Right hindlimb (tissue), 1 donor: ENCODE results near the gene SEMA3F.

Source experiments
- DNase-seq: peaks from one replicate; pipeline ENCODE4 v3.0.0-alpha.2; 2018

Gene SEMA3F

DNA sequence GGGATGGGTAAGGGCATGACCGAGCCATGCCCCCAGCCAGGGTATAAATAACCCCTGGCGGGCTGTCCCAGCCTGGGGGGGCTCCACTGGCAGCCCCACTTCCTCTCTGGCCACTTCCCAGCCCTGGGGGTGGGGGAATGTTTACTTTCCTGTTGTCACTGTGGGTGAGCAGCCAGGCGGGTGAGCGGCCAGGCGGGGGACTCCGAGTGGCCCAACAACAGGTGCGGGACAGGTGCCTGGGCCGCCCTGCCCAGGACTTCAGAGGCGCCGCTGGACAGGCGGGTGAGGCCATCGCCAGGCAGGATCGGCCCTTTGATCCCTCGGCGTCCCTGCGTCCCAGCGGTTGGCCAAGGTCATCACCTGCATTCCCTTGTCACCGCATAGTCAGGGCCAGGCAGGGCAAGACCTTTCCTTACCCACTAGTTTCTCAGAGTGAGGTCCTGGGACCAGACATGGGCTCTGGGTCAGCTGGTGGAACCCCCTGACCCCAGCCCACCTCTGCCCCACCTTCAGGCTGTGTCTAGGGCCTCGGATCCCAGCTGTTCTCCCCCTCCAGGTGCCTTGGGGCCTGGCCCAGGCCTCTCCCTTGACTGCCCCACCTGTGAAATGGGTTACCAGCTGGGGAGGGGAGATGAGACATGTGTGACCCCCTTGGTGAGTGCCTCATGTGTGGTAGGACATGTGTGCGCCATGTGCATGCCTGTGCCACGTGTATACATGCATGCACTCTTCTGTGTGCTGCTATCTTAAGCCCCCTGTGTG lies 16.6 kb downstream of the SEMA3F start:
- DNase-seq: no peak

DNA sequence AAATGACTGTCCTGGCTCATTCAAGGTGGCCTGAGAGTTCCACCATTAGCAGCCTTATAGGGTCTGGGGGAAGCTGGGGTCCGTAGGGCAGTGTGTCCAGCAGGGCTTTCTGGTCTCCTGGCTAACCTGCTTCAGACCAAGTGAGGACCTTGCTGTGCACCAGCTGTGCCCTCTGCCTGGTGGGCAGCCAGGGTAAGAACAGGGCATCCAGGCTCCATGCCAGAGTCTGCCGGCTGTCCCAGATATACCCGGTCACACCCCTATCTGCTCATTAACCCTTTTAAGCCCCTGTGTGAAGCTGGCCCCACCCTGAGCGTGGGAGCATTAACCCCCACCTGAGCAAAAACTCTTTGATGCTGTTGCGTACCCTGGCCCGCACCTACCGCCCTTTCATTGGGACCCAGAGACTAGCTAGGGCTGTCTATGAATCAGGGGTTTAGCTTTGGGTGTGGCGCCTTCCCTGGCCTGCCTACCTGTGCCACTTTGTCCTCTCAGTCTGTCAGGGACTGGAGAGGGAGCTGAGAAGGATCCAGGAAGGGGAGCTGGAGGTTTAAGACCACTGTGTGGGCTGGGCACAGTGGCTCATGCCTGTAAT lies 17.6 kb downstream of the SEMA3F start:
- no peak for DNase-seq

DNA sequence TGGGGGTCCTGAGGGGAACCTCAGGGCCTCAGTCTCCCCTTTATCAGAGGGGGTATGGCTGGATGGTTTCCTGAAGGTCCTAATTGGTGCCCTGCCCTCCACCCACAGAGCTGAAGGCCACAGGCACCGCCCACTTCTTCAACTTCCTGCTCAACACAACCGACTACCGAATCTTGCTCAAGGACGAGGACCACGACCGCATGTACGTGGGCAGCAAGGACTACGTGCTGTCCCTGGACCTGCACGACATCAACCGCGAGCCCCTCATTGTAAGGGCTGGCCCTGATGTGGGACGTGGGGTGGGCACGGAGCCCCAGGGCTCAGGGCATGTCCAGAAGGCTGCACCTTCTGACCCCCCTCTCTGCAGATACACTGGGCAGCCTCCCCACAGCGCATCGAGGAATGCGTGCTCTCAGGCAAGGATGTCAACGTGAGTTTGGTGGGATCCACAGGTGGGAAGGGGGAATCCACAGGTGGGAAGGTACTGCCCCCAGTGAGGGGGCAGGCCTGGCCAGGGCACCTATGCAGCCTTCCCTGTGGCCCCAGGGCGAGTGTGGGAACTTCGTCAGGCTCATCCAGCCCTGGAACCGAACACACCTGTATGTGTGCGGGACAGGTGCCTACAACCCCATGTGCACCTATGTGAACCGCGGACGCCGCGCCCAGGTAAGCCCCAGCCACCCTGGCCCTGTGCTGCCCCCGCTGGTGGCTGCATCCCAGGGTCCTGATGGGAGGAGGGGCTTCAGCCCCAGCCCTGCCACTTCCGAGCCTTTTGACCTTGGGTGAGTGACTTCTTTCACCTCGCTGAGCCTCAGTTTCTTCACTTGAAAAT lies 18.8 kb downstream of the SEMA3F start:
- peak; percentile 14 for DNase-seq

DNA sequence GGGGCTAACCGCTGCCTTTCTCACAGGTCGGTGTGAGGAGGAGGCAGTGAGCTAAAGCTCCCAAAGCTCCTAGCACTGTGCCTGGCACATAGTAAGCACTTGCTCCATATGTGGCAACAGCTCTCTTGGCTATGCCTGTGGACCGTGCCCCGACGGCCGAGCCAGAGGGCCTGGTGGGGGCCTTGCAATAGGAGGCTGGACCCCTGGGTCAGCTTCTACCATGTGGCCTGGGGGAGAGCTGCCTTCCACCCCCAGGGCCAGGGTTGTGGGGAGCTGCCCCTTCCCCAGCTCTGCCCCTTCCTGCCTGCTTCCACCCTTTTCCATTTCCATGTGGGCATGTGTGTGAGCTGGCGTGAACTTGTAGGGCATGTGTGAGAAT lies 19.4 kb downstream of the SEMA3F start:
- DNase-seq: no peak

DNA sequence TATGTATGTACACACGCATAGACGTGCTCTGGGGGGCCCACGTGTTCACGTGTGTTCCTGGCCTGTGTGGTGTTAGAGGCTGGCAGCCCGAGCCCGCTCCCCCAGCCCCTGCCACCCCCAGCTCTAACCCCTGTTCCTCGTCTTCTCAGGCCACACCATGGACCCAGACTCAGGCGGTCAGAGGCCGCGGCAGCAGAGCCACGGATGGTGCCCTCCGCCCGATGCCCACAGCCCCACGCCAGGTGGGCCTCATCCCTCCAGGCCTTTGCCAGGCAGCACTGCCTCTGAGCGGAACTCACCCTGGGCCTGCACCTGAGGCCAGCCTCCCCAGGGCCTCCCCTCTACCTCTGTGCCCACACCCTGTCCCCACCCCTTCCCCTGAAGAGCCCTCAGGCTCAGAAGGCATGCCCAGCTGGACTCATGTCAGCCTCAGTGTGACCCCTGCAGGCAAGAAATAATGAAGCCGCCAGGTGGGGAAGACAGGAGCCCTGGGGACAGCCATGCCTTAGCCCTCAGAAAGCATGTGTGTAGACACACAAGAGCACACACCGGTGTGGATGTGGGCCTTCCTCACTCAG lies 19.9 kb downstream of the SEMA3F start:
- DNase-seq: no peak

DNA sequence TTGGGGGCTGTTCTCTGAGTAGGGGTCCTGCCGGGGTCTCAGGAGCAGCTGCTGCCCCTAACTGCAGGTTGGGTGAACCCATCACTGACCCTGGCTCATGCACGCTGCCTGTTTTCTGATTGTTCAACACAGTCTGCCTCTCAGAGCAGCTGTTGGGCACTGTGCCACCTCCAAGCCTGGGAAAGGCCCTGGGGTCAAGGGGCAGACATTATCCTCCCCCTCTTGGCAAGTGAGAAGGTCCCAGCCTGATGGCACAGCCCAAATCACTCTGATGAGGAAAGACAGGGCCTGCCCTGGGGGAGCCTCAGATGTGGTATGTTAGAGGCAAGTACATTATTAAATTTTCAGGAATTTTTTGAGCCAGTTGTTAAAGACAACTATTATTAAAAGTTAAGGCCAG lies 22.2 kb downstream of the SEMA3F start:
- DNase-seq: peak; percentile 31

DNA sequence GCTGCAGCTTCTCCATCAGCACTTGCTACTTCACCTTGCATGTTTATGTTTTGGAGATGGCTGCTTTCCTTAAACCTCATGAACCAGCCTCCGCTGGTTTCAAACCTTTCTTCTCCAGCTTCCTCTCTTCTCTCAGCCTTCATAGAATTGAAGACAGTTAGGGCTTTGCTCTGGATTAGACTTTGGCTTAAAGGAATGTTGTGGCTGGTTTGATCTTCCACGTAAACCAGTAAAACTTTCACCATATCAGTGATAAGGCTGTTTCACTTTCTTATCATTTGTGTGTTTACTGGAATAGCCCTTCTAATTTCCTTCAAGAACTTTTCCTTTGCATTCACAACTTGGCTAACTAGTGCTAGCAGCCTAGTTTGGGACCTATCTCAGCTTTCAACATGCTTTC lies 24.6 kb downstream of the SEMA3F start:
- no peak for DNase-seq

DNA sequence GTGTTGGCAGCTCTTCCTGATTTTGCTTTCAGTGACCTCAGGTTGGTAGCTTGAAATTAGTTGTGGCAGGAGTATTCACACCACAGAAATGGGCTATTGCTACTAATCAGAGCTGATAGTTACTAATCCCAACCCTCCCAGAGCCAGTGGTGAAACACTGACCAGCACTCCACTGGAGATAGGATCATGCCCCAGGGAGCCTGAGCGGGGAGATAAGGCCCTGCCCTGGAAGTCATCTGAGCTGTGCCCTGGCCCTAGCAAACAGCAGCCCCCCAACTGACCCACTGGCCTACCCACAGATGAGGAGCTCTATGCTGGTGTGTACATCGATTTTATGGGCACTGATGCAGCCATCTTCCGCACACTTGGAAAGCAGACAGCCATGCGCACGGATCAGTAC lies 26.9 kb downstream of the SEMA3F start:
- DNase-seq: no peak

DNA sequence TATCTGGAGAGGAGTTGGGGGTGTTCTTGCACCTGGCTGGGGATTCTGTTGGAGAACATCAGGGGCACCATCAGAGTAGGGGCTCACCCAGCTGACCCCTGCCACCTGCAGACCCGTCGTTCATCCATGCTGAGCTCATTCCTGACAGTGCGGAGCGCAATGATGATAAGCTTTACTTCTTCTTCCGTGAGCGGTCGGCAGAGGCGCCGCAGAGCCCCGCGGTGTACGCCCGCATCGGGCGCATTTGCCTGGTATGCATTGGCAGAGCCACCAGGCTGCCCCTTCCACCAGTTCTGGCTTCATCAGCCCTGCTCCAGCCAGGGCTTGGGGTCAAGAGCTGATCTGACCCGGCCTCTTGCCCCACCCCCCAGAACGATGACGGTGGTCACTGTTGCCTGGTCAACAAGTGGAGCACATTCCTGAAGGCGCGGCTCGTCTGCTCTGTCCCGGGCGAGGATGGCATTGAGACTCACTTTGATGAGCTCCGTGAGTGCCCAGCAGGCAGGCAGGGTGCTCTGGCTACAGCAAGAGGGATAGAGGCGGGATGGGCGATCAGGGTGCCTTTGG lies 27.5 kb downstream of the SEMA3F start:
- DNase-seq: peak; percentile 24

DNA sequence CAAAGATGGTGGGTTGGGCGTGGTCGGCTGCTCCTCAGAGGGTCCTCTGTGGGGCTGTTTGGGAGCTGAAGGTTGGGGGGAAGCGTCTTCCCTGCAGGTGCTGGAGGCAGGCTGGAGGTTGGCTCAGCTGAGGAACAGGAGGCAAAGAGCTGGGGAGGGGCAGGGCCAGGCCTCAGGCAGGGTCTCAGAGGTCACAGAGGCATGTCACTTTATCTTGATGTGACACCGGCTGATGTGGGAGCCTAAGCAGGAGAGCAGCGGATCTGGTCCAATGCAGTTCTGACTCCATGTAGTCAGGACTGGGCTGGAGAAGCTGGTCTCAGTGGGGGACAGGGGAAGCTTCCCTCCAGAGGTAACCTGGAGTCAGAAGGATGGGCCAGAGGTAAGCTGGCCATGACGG lies 28.6 kb downstream of the SEMA3F start:
- no peak for DNase-seq

DNA sequence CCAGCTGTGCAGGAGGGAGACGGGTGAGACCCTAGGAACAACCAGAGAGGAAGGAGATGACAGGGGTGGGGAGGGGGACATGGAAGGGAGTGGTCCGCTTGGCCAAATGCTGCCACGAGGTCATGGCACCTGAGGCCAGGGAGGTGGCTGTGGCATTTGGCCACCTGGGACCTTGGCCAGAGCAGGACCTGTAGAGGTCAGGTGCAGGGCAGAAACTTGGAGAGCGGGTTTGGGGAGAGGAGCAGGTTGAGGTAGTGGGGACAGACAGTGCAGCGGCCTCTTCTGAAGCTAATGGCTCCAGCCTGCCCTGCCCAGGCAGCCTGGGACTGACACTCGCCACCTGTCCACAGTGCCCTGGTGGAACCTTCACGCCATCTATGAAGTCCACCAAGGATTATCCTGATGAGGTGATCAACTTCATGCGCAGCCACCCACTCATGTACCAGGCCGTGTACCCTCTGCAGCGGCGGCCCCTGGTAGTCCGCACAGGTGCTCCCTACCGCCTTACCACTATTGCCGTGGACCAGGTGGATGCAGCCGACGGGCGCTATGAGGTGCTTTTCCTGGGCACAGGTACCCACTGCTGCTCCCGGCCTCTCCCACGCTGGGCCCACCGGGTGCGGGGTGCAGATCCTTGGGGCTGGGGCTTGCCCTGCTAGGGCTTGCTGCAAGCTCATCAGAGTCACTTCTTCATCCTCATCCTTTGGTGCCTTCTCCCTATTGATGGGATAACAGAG lies 29.3 kb downstream of the SEMA3F start:
- DNase-seq: peak; percentile 15

DNA sequence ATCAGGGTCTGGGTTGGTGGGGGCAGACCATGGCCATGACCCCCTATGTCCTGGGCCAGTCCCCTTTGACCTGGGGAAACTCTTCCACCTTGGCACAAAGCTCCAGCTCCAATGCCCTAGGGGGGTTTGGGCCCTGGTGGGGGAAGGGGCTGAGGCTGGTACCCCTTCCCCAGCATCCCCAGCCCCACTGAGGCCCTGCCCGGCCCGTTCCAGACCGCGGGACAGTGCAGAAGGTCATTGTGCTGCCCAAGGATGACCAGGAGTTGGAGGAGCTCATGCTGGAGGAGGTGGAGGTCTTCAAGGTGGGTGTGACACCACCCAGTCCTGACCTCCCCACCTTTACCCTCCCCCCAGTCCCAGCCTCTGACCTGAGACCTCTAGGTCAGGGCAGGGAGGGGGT lies 30.1 kb downstream of the SEMA3F start:
- DNase-seq: peak; percentile 16

DNA sequence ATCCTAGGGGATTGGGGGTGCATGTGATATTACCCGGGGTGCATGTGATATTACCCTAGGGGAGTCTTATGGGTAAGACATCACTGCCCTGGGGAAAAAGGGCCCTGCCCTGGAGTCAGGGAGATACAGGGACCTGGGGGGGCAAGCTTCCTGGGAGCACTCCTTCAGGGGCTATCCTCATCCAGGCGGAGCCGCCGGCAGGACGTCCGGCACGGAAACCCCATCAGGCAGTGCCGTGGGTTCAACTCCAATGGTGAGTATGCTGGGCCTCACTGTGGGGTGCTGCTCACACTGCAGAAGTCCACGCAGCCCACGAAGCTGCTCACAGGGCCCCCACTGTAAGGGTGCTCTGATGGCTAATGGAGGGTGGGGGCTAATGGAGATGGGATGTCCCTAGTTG lies 31.0 kb downstream of the SEMA3F start:
- peak; percentile 14 for DNase-seq

DNA sequence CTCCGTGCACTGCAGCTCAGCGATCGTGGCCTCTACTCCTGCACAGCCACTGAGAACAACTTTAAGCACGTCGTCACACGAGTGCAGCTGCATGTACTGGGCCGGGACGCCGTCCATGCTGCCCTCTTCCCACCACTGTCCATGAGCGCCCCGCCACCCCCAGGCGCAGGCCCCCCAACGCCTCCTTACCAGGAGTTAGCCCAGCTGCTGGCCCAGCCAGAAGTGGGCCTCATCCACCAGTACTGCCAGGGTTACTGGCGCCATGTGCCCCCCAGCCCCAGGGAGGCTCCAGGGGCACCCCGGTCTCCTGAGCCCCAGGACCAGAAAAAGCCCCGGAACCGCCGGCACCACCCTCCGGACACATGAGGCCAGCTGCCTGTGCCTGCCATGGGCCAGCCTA lies 32.6 kb downstream of the SEMA3F start:
- DNase-seq: peak; percentile 6

DNA sequence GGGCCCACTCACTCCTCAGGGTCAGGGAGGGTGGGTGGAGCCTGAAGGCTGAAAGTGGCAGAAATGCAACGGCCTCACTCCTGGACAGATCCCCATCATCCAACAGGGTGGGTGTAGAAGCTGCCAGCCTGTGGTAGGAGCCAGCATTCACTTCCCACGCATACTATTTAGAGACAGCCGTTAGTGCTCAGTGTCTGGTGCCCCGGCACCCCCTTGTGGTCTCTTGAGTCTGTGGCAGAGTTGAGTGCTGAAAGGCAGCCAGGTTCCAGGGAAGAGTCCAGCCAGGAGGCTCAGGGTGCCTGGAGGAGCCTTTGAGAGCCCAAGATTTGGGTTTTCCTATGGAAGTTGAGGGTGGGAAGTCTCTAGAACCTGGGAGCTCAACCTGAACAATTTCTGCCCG lies 34.1 kb downstream of the SEMA3F start:
- peak; percentile 88 for DNase-seq

DNA sequence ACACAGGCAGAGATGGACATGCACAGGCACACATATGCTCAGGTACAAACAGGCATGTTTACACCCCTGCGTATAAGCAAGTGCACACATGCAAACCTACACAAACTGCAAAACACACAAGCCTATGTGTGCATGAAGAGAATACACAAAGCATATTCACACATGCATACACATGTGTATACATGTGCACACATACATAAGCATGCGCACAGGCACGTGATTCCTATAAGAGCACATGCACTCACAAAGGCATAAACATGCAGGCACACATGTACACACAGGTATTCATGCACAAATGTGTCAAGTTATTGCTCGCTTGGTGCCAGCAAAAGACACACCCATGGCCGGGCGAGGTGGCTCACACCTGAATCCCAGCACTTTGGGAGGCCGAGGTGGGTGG lies 34.9 kb downstream of the SEMA3F start:
- DNase-seq: peak; percentile 14

DNA sequence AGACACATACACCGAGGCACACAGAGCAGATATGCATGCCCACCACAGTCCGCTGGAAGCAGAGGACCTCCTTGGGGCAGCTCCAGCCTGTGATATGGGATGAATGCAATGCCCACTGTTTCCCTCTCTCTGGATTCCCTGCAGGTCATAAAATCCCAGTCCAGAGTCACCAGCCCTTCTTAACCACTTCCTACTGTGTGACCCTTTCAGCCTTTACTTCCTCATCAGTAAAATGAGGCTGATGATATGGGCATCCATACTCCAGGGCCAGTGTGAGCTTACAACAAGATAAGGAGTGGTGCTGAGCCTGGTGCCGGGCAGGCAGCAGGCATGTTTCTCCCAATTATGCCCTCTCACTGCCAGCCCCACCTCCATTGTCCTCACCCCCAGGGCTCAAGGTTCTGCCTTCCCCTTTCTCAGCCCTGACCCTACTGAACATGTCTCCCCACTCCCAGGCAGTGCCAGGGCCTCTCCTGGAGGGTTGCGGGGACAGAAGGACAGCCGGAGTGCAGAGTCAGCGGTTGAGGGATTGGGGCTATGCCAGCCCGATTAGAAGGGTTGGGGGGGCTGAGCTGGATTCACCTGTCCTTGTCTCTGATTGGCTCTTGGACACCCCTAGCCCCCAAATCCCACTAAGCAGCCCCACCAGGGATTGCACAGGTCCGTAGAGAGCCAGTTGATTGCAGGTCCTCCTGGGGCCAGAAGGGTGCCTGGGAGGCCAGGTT lies 36.0 kb downstream of the SEMA3F start, which contains the start of gene GNAT1:
Gene GNAT1 (plus strand): TSS at position 675 of the 725 bp plus-strand sequence. CDS start 116 bp downstream, outside the sequence.
- DNase-seq: peak; percentile 32

DNA sequence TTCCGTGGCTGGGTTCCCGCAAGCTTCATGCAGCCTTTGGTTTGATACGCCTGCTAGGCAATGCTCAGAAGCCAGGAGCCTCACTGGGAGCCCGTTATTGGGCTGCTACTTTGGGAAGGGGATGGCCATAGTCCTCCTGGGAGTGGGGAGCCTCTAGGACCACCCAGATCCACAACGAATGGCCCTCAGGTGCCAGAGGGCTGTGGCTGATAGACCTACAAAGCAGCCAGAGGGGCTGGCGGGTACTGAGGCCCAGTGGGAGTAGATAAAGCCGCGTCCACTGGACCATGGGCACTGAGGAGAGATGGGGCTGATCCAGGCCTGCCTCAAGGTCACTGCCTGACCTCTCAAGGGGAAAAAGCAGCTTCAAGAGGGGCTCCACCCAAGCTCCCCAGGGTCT lies 37.0 kb downstream of the SEMA3F start:
- DNase-seq: no peak

DNA sequence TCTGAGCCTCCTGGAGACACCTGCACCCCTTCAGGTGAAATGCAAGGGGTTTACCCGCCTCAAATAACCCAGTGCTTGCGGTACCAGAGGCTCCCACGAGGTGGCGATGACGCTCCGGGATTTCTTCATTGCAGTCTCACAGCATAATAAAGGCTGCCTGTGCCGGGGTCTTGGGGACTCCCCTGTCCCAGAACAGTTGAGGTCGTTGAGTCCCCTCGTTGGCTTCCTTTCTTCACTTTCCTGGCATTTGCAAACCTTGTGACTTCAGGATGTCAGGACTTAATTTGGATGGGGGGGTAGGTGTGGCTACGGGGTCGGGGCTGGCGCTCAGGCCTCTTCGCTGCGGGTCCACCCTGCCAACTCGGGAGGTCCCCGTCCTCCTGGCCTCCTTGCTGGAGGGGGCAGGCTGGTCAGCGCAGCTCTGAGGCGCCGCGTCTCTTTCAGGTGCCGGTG lies 37.6 kb downstream of the SEMA3F start:
- DNase-seq: peak; percentile 82

DNA sequence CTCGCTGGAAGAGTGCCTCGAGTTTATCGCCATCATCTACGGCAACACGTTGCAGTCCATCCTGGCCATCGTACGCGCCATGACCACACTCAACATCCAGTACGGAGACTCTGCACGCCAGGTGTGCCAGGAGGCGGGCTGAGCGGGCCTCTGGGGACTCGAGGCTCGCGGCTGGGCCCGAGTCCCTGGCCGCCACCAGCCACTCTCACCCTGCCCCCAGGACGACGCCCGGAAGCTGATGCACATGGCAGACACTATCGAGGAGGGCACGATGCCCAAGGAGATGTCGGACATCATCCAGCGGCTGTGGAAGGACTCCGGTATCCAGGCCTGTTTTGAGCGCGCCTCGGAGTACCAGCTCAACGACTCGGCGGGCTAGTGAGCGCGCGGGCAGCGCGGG lies 38.2 kb downstream of the SEMA3F start:
- peak; percentile 33 for DNase-seq

DNA sequence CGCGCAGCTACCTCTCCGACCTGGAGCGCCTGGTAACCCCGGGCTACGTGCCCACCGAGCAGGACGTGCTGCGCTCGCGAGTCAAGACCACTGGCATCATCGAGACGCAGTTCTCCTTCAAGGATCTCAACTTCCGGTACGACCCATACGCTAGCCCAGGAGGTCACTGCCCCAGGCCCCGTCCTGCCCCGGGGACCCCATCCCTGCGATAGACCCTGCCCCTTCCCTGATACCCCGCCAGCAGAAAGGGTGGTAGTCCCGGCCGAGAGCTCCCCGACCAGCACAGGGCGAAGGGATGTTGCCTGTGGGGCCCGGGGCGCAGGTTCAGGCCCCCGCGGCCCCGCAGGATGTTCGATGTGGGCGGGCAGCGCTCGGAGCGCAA lies 38.6 kb downstream of the SEMA3F start:
- no peak for DNase-seq
